Keratinocyte (primary cell): Measurements from ENCODE around the gene DCUN1D2.

Experiments used
- CTCF ChIP-seq, 3 experiments: IDR thresholded peaks in 1 of 3; conservative IDR thresholded peaks in 1 of 3; optimal IDR thresholded peaks in 1 of 3; 2 replicates in 2 of 3; 3 replicates in 1 of 3; pipeline versions ENCODE3 to v1.5.1; 2011; ENCODE audit warnings: low read length in 3 of 3, mild to moderate bottlenecking in 3 of 3, moderate library complexity in 2 of 3, control low read depth in 1 of 3, inconsistent platforms in 1 of 3; ENCODE audit not compliant: insufficient read depth in 2 of 3; ENCODE audit errors: extremely low read depth in 1 of 3
- EZH2 ChIP-seq: IDR thresholded peaks from one replicate; pipeline ENCODE4 v1.6.1; 2012; ENCODE audit warnings: inconsistent platforms, mild to moderate bottlenecking, low read length, moderate library complexity

DNA sequence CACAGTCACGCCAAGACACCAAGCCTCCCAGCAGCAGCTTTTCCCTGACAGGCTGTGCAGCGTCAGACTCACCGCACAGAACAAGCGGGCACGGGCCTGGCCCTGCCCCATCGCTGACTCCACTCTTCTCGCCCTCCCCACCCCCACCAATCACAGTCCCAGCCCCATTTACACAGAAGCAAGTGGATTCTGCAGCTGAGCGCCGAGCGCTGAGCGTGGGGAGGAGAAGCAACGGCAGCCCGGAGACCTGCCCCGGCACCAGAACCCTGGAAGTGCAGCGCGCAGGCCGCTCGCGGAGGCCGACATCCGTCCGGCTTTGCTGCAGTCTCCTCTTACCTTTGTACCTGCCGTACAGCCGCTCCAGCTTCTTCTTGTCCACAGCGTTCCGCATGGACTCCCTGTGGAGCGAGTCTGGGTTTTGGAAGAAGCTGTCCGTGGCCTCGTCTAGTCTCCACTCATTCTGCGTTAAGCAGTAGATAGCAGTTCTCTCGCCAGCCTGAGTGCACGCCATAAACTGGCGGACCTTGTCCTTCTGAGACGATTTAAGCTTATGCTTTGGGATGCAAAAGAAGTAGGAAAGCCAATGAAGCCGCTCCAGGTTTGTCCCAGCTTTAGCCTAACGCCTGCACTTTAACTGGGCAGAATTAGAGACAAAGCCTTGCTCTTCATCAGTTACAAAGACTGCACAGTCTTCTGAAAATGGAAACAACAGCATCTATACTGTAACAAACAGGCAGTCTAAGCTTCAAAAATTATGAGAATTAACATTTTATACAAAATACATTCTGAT is 6.8 kb downstream of the DCUN1D2 start:
- TF ChIP-seq CTCF (optimal IDR thresholded peaks at IDR 0.05 in 1 of 3, IDR thresholded peaks at IDR 0.05 in 1 of 3, conservative IDR thresholded peaks at IDR 0.05 in 1 of 3; ENCODE audit: extremely low read depth in 1 of 3, insufficient read depth in 2 of 3, low read length in 3 of 3) (no peak), EZH2 (no peak)
